Left ventricle myocardium inferior (tissue), 1 donor: Measurements from ENCODE around the gene TP53I3. TPM values are rescaled to one million over a fixed set of nuclear protein-coding genes. Genes with fewer than 3 reads are reported as not detected.

Experiments used
- DNase-seq: peaks from one replicate; pipeline ENCODE4 v3.0.0-alpha.2; 2020
- H3K27ac ChIP-seq: fragments of 200-600 bp; replicated peaks from 2 replicates; pipeline ENCODE4 v1.8.0; 2021
- H3K27me3 ChIP-seq: fragments of 200-600 bp; 2 replicates; pipeline ENCODE4 v1.8.0; 2021; ENCODE audit warnings: low read depth
- H3K36me3 ChIP-seq: fragments of 200-600 bp; 2 replicates; pipeline ENCODE4 v1.8.0; 2021
- H3K4me1 ChIP-seq: fragments of 200-600 bp; 2 replicates; pipeline ENCODE4 v1.8.0; 2021
- H3K4me3 ChIP-seq: fragments of 200-600 bp; 2 replicates; pipeline ENCODE4 v1.8.0; 2021; ENCODE audit warnings: mild to moderate bottlenecking, moderate library complexity
- H3K9me3 ChIP-seq: fragments of 200-600 bp; replicated peaks from 2 replicates; pipeline ENCODE4 v1.8.0; 2021
- CTCF ChIP-seq: fragments of 200-600 bp; IDR thresholded peaks from 2 replicates; pipeline ENCODE4 v1.8.0; 2021; ENCODE audit warnings: antibody characterized with exemption, mild to moderate bottlenecking, borderline replicate concordance
- intact Hi-C: fragments of 100-400 bp; cut with micrococcal nuclease; formaldehyde crosslinking; loops from one replicate; pipeline ENCODE4 v1.11.0; 2022
- long read RNA-seq: library from polyadenylated mRNA; unstranded; transcript quantifications from one replicate; pipeline ENCODE4 v2.0.0, GENCODE V29; 2021
- total RNA-seq: library from RNA; stranded (reverse); fragmentation: NEBNext Ultra II Directional; extraction: Animal tissue kit (Norgen Biotek cat#: 25700); gene quantifications from one replicate; pipeline ENCODE4 v1.2.1, GENCODE V29; 2021
- donor health status: DM: no; HTN: yes; CAD: no; lungs with severe emphysema.

TP53I3 gene, protein sequence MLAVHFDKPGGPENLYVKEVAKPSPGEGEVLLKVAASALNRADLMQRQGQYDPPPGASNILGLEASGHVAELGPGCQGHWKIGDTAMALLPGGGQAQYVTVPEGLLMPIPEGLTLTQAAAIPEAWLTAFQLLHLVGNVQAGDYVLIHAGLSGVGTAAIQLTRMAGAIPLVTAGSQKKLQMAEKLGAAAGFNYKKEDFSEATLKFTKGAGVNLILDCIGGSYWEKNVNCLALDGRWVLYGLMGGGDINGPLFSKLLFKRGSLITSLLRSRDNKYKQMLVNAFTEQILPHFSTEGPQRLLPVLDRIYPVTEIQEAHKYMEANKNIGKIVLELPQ
- 7.5 TPM for total RNA-seq
- long read RNA-seq, partial matches to known transcripts = 0 of 8 reads
- long read RNA-seq, other reads (novel, unspliced or antisense) = 0 of 8 reads

DNA sequence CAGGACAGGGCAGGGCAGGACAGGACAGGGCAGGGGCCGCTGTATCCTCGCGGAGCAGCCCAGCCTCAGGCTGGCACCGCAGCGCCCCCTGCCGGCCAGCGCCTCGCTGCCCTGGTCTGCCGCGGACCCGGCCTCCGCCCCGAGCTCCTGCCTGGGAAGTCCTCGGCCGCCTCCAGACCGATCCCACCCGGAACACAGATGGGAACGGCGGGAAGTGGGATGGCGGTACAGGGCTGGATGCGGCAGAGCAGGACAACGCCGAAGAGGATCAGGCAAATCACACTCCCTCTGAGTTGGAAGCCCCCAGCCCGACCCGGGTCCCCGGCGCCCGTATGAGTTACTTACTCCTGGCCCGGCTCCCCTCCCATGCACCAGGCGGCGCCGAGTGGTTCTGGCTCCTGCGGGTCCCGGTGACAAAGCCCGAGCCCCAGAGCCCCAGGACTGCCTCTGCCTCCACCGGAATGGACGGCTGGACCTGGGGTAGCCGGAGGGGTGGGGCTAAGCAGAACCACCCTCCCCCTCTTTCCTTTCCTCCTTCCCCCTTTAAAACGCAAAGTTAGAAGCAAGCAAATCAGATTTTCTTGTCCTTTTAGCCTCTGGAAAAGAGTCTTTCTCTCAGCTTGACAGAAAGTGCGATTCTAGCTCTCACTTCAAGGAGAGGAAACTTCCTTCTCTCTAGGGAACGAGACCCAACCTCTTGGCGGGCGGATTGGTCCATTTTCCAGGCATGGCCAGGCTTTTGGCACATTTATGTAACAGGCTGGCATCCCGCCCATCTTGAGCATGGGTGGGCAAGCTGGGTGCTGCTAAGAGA, at the start of gene TP53I3:
Gene TP53I3, minus strand, starts transcription at position 449 of the 814 bp plus-strand sequence. CDS start 508 bp downstream, outside the sequence.
- Histone ChIP-seq H3K36me3 (peaks cover 30% of the 10 kb centered on the region), H3K4me1 (peaks cover 30% of the 10 kb centered on the region), H3K27me3 (no peaks in the 10 kb centered on the region), H3K4me3 (peak within 1 kb of the TSS; percentile 85), H3K9me3 (no peaks in the 10 kb centered on the region), H3K27ac (peak within 1 kb of the TSS; percentile 98)
- TF ChIP-seq CTCF = peak; percentile 98
- intact Hi-C loops = no loop called here
- DNase-seq = peak; percentile 90

DNA sequence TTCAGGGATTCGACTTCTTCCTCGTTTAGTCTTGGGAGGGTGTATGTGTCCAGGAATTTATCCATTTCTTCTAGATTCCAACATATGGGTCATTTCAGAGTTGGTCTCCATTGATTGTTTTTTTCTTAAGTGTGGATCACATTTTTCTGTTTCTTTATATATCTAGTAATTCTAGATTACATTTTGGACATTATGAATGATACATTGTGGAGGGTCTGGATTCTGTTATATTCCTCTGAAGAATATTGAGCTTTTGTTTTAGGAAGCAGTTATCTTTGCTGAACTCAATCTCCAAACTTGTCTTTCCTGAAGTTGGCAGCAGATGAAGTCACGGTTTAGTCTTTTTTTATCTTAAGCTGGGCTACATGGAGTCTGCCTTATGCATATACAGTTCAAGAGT, 47.9 kb upstream of the TP53I3 start:
- Histone ChIP-seq H3K27me3 (no peaks in the 10 kb centered on the region), H3K36me3 (peaks cover 6% of the 10 kb centered on the region), H3K4me3 (no peak overlapping the region), H3K9me3 (peaks cover 9% of the 10 kb centered on the region), H3K4me1 (peaks cover 10% of the 10 kb centered on the region), H3K27ac (no peak overlapping the region)
- intact Hi-C loops = no loop called here
- DNase-seq = no peak
- TF ChIP-seq CTCF = no peak

- DNase-seq = no peak
- H3K9me3 ChIP-seq = no peaks in the 10 kb centered on the region
- H3K36me3 ChIP-seq = no peaks in the 10 kb centered on the region
- TF ChIP-seq CTCF = no peak
- H3K4me1 ChIP-seq = peaks cover 30% of the 10 kb centered on the region
- intact Hi-C loops = no loop called here
- H3K27ac ChIP-seq = no peak overlapping the region
- H3K4me3 ChIP-seq = no peak overlapping the region
- H3K27me3 ChIP-seq = no peaks in the 10 kb centered on the region
These were observed 41.3 kb upstream of the TP53I3 start for GRCh38 chr2:24125956-24126355.

GRCh38 chr2:24123922-24124580, 39.4 kb upstream of the TP53I3 start:
- Histone ChIP-seq H3K4me3 (peak overlapping the region; percentile 87), H3K27me3 (no peaks in the 10 kb centered on the region), H3K9me3 (no peaks in the 10 kb centered on the region), H3K4me1 (peaks cover 30% of the 10 kb centered on the region), H3K36me3 (no peaks in the 10 kb centered on the region), H3K27ac (peak overlapping the region; percentile 99)
- DNase-seq = no peak
- no peak for TF ChIP-seq CTCF
- intact Hi-C loops = no loop called here

DNA sequence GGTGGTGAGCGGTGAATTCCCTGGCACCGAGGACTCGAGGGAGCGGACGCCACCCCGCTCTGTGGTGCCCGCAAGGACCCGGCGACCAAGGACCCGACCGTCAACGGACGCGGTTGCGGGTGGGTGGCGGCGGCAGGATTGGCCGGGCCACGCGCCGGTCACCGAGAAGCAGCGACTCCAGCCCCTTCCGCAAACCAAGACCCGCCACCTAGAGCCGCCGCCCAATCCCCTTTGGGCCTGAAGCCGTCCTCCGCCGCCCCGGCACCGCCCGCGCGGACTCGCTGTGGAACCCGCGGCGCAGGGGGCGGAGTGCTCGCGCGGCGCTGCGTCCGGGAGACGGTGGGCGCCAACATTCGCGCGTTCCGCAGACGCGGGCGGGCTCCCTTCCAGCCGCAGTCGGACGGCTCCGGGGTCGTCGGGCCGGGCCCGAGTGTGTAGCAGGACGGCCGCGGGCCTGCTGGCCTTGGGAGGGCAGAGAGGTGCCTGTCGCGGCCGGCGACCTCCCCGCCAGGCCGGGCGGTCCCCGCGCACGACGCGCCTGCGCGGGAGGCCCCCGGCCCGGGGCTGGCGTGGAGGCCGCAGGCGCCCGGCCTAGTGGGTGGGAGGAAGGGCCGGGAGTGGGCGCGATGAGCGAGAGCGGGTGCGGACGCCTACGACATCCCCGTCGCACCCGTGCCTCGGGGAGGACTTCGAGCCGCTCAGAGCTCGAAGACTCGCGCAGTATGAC, 38.7 kb upstream of the TP53I3 start, which contains the start of the genes FAM228B and PFN4:
Gene FAM228B, plus strand, starts transcription at position 275 of the 727 bp plus-strand sequence. CDS start 893 bp downstream, outside the sequence.
Gene PFN4, minus strand, starts transcription at position 140 of the 727 bp plus-strand sequence. CDS start 799 bp downstream, outside the sequence.
- no peaks in the 10 kb centered on the region for H3K36me3 ChIP-seq
- DNase-seq = peak; percentile 92
- H3K4me3 ChIP-seq = peak within 1 kb of the TSS; percentile 87
- H3K4me1 ChIP-seq = peaks cover 30% of the 10 kb centered on the region
- peak within 1 kb of the TSS; percentile 99 for H3K27ac ChIP-seq
- no peaks in the 10 kb centered on the region for H3K27me3 ChIP-seq
- no peaks in the 10 kb centered on the region for H3K9me3 ChIP-seq
- TF ChIP-seq CTCF = no peak
- intact Hi-C loops = no loop called here
